Measurements from ENCODE around the gene INHA. TPM values are rescaled to one million over a fixed set of nuclear protein-coding genes. Genes with fewer than 3 reads are reported as not detected.

INHA gene
- total and polyA plus RNA-seq, 4 donors: 0.47 to 0.98 (median 0.58) TPM; not detected in 1

GRCh38 chr2:219565130-219566080, 6.7 kb upstream of the INHA start:
- Histone ChIP-seq H3K27me3 (ENCODE audit: control insufficient read depth in 3 of 3, insufficient read depth in 3 of 3, low read length in 2 of 3) (no peaks in the 10 kb centered on the region), H3K4me3 (no peak overlapping the region), H3K9me3 (ENCODE audit: control insufficient read depth in 4 of 4, insufficient read depth in 3 of 4, low read length in 3 of 4) (no peaks in the 10 kb centered on the region), H3K4me1 (ENCODE audit: control insufficient read depth in 5 of 5, insufficient read depth in 5 of 5, low read length in 5 of 5) (peaks cover 0 to 26% (median 9%) of the 10 kb centered on the region in 5 donors), H3K9ac (ENCODE audit: insufficient read depth in 1 of 2, low read length in 2 of 2) (no peak overlapping the region), H3K36me3 (ENCODE audit: control insufficient read depth in 4 of 4, insufficient read depth in 4 of 4, low read length in 4 of 4) (peaks cover 0 to 50% (median 28%) of the 10 kb centered on the region in 4 donors), H3K27ac (ENCODE audit: low read depth in 1 of 2, low read length in 1 of 2) (no peak overlapping the region)
- TF ChIP-seq CTCF (IDR thresholded peaks at IDR 0.05; ENCODE audit: control extremely low read depth, extremely low read depth): no peak
- 89 to 93% methylated on average over 21 of the region's 21 CpGs for whole genome bisulfite sequencing, 2 donors
- ATAC-seq (ENCODE audit: insufficient read depth, low FRiP score): no peak
- no peak for DNase-seq

- H3K27ac ChIP-seq (ENCODE audit: low read depth in 1 of 2, low read length in 1 of 2): no peak overlapping the region
- H3K36me3 ChIP-seq (ENCODE audit: control insufficient read depth in 4 of 4, insufficient read depth in 4 of 4, low read length in 4 of 4): peaks cover 0 to 50% (median 28%) of the 10 kb centered on the region in 4 donors
- no peak overlapping the region for H3K4me3 ChIP-seq
- peaks cover 0 to 20% (median 8%) of the 10 kb centered on the region in 5 donors for H3K4me1 ChIP-seq (ENCODE audit: control insufficient read depth in 5 of 5, insufficient read depth in 5 of 5, low read length in 5 of 5)
- no peaks in the 10 kb centered on the region for H3K9me3 ChIP-seq (ENCODE audit: control insufficient read depth in 4 of 4, insufficient read depth in 3 of 4, low read length in 3 of 4)
- no peak overlapping the region for H3K9ac ChIP-seq (ENCODE audit: insufficient read depth in 1 of 2, low read length in 2 of 2)
- DNase-seq: no peak
- 92% methylated on average over 11 of the region's 11 CpGs for WGBS, 2 donors
- ATAC-seq (ENCODE audit: insufficient read depth, low FRiP score): no peak
- H3K27me3 ChIP-seq (ENCODE audit: control insufficient read depth in 3 of 3, insufficient read depth in 3 of 3, low read length in 2 of 3): no peaks in the 10 kb centered on the region
- TF ChIP-seq CTCF (IDR thresholded peaks at IDR 0.05; ENCODE audit: control extremely low read depth, extremely low read depth): no peak
These were observed 5.5 kb upstream of the INHA start for GRCh38 chr2:219566640-219567039.

GRCh38 chr2:219567131-219567530, 5.0 kb upstream of the INHA start:
- TF ChIP-seq CTCF (IDR thresholded peaks at IDR 0.05; ENCODE audit: control extremely low read depth, extremely low read depth): no peak
- no peak overlapping the region for H3K27ac ChIP-seq (ENCODE audit: low read depth in 1 of 2, low read length in 1 of 2)
- no peak overlapping the region for H3K4me3 ChIP-seq
- H3K27me3 ChIP-seq (ENCODE audit: control insufficient read depth in 3 of 3, insufficient read depth in 3 of 3, low read length in 2 of 3): no peaks in the 10 kb centered on the region
- ATAC-seq (ENCODE audit: insufficient read depth, low FRiP score) (no peak), DNase-seq (no peak)
- peaks cover 0 to 49% (median 26%) of the 10 kb centered on the region in 4 donors for H3K36me3 ChIP-seq (ENCODE audit: control insufficient read depth in 4 of 4, insufficient read depth in 4 of 4, low read length in 4 of 4)
- no peak overlapping the region for H3K9ac ChIP-seq (ENCODE audit: insufficient read depth in 1 of 2, low read length in 2 of 2)
- H3K9me3 ChIP-seq (ENCODE audit: control insufficient read depth in 4 of 4, insufficient read depth in 3 of 4, low read length in 3 of 4): no peaks in the 10 kb centered on the region
- WGBS, 2 donors: 96 to 98% methylated on average over 18 of the region's 18 CpGs
- H3K4me1 ChIP-seq (ENCODE audit: control insufficient read depth in 5 of 5, insufficient read depth in 5 of 5, low read length in 5 of 5): peaks cover 0 to 24% (median 11%) of the 10 kb centered on the region in 5 donors
